ENCODE data around the gene PTCD1. TPM values are rescaled to one million over a fixed set of nuclear protein-coding genes. Genes with fewer than 3 reads are reported as not detected.

The PTCD1 gene
- total RNA-seq, 4 donors from 2014 or later, result 8.3 to 9.1 (median 8.6) TPM

DNA sequence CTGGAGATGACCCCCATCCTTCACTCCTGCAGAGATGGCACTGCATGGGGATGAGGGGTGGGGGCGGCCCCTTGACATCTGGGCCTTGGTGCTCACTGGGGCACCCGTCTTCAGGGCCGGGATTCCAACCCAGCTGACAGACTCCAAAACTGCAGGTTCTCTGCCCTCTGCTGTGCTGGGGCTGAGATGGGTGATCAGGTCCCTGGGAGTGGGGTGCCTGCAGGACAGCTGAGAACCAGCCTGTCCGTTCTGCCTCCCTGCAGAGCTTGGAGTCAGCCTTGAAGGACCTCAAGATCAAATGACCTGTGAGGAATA, 44.5 kb downstream of the PTCD1 start:
- no peak for TF ChIP-seq CTCF (IDR thresholded peaks at IDR 0.05)
- Histone ChIP-seq H3K4me3 (no peak overlapping the region), H3K27me3 (no peaks in the 10 kb centered on the region), H3K36me3 (peaks cover 0 to 81% (median 0%) of the 10 kb centered on the region in 3 donors), H3K9me3 (no peaks in the 10 kb centered on the region), H3K27ac (no peak overlapping the region), H3K4me1 (peaks cover 0 to 27% (median 15%) of the 10 kb centered on the region in 4 donors)
- DNase-seq, result no peak

DNA sequence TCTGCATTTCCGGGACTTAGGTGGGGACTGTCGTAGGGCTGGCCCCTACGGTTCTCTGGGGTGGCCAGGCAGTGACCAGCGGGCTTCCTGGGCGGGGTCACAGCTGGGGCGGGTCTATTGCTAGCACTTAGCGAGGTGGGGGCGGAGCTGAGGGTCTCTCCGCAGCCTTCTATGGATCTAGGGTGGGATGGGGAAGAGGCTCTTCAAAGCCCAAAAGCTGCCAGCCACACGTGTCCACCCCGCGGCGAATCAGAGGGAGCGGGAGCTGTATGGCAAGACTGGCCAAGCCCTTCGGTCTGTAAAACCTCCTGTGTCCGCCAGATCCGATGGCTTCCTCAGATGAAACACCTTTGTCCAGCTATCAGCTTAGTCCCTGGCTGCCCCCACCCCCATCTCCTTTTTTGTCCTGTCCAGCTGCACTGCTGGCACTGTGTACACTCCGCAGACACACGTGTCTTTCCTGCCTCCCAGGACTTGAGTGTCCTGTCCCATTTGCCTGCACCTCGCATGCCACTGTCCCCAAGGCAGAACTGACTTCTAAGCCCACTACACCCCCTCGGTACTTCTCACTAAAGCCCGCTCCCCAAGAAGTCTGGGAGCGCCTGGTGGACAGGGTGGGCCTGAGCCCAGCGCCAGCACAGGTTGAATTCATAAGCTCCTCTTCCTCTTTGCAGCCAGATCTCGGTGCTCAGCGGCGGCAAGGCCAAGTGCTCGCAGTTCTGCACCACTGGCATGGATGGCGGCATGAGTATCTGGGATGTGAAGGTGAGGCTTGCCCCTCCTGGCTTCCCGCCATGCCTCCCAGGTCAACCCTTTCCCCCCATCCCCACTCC, 45.0 kb downstream of the PTCD1 start:
- peak in 1 of 3 donors; percentile 36 for DNase-seq
- Histone ChIP-seq H3K27me3 (no peaks in the 10 kb centered on the region), H3K9me3 (no peaks in the 10 kb centered on the region), H3K36me3 (peaks cover 0 to 81% (median 0%) of the 10 kb centered on the region in 3 donors), H3K4me1 (peaks cover 0 to 27% (median 15%) of the 10 kb centered on the region in 4 donors), H3K4me3 (peak overlapping the region; percentile 46 to 59 (median 50)), H3K27ac (peak overlapping the region; percentile 59 to 80 (median 65))
- TF ChIP-seq CTCF (IDR thresholded peaks at IDR 0.05), result no peak
- no peak for TF ChIP-seq POLR2A (IDR thresholded peaks at IDR 0.05)

DNA sequence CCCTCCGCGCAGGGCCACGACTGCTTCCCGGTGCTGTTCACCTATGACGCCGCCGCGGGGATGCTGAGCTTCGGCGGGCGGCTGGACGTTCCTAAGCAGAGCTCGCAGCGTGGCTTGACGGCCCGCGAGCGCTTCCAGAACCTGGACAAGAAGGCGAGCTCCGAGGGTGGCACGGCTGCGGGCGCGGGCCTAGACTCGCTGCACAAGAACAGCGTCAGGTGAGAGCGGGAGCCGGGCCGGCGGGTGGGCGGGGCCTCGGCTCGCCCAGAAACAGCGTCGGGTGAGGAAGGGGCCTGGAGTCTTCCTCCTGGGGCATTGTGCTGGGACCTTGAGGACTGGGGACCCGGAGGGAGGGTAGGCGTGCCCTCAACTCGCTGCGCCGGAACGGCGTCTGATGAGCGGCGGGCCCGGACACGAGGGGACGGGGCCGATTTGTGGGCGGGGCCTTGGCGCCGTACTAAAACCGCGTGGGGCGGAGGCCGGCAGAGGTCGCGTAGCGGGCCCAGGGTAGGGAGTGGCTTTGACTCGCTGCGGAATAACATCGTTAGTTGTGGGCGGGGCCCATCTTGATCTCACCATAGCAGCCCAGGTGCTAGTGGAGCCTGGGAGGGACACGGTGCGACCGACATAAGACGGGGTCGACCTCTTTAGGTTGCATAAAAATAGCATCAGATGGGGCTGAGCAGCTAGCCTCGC, 45.8 kb downstream of the PTCD1 start:
- DNase-seq, result peak; percentile 88 to 95 (median 91)
- H3K36me3 ChIP-seq, result peaks cover 0 to 81% (median 0%) of the 10 kb centered on the region in 3 donors

DNA sequence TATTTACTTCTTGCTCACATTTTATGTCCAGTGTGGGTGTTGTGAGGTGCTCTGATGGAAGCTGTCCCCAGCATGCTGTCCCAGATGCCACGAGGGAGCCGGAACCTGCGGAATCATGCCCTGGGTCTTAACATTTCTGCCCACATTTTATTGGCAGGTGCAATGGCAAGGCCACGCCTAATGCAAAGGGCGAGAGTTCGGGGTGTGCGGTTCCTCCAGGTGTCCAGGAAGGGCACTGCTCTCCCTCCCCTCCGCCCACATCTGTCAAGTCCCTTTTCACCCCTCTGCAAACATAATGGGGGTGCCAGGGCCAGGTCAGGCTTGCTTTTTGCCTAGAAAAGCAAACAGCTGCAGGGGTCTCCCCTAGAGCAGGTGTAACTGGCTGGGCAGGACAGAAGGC, 46.6 kb downstream of the PTCD1 start:
- peak in 2 of 3 donors; percentile 64 to 69 for DNase-seq
- Histone ChIP-seq H3K4me3 (peak overlapping the region; percentile 46 to 59 (median 50)), H3K27ac (peak overlapping the region; percentile 59 to 80 (median 65))

More for the DNA sequence above, 45.8 kb downstream of the PTCD1 start:
- Histone ChIP-seq H3K4me3 (peak overlapping the region; percentile 46 to 59 (median 50)), H3K27me3 (no peaks in the 10 kb centered on the region), H3K27ac (peak overlapping the region; percentile 59 to 80 (median 65)), H3K4me1 (peaks cover 0 to 27% (median 15%) of the 10 kb centered on the region in 4 donors), H3K9me3 (no peaks in the 10 kb centered on the region)
- TF ChIP-seq POLR2A (IDR thresholded peaks at IDR 0.05), result peak in 1 of 2 donors; percentile 27
- no peak for TF ChIP-seq CTCF (IDR thresholded peaks at IDR 0.05)

More for the DNA sequence above, 46.6 kb downstream of the PTCD1 start:
- peaks cover 0 to 80% (median 0%) of the 10 kb centered on the region in 3 donors for H3K36me3 ChIP-seq
- peaks cover 0 to 27% (median 15%) of the 10 kb centered on the region in 4 donors for H3K4me1 ChIP-seq
- H3K9me3 ChIP-seq, result no peaks in the 10 kb centered on the region
- H3K27me3 ChIP-seq, result no peaks in the 10 kb centered on the region
- TF ChIP-seq POLR2A (IDR thresholded peaks at IDR 0.05) (no peak), CTCF (IDR thresholded peaks at IDR 0.05) (no peak)

Data from Peyer's patch (tissue), 4 donors.